VCaP (cell line): ENCODE results near the gene ZC3H7A.

Source experiments
- H3K27ac ChIP-seq: fragments of 450-650 bp; 2 replicates; pipeline ENCODE4 v1.5.1; 2017
- CTCF ChIP-seq: fragments of 450-650 bp; conservative IDR thresholded peaks from 2 replicates; pipeline ENCODE4 v1.5.1; 2017; ENCODE audit warnings: mild to moderate bottlenecking, moderate library complexity

The ZC3H7A gene

GRCh38 chr16:11726008-11726407 is 71.0 kb downstream of the ZC3H7A start:
- TF ChIP-seq CTCF: no peak
- H3K27ac ChIP-seq: no peak overlapping the region

GRCh38 chr16:11725457-11725856 is 71.6 kb downstream of the ZC3H7A start:
- H3K27ac ChIP-seq: no peak overlapping the region
- TF ChIP-seq CTCF: no peak

- no peak overlapping the region for H3K27ac ChIP-seq
- no peak for TF ChIP-seq CTCF
These were observed 74.6 kb downstream of the ZC3H7A start for GRCh38 chr16:11722468-11722808.

GRCh38 chr16:11721781-11722467 is 75.1 kb downstream of the ZC3H7A start:
- no peak overlapping the region for H3K27ac ChIP-seq
- TF ChIP-seq CTCF: no peak

- no peak overlapping the region for H3K27ac ChIP-seq
- TF ChIP-seq CTCF: no peak
These were observed 77.3 kb downstream of the ZC3H7A start for GRCh38 chr16:11719762-11720161.

GRCh38 chr16:11719171-11719570 is 77.9 kb downstream of the ZC3H7A start:
- H3K27ac ChIP-seq: no peak overlapping the region
- TF ChIP-seq CTCF: no peak

GRCh38 chr16:11717811-11718210 is 79.2 kb downstream of the ZC3H7A start:
- no peak for TF ChIP-seq CTCF
- no peak overlapping the region for H3K27ac ChIP-seq
